Loucy (cell line): ENCODE data around the gene NMBR.

Experiments used
- H2AFZ ChIP-seq: fragments of 200-600 bp; sonication (generic); 2 replicates; pipeline ENCODE4 v1.6.0; 2016; ENCODE audit warnings: antibody characterized with exemption, mild to moderate bottlenecking, low read length, moderate library complexity
- H3F3A ChIP-seq: fragments of 200-600 bp; 2 replicates; pipeline ENCODE4 v1.6.0; 2016; ENCODE audit warnings: antibody characterized with exemption, low read depth, mild to moderate bottlenecking
- H3K27me3 ChIP-seq: fragments of 200-600 bp; sonication (generic); 2 replicates; pipeline ENCODE4 v1.6.1; 2014; ENCODE audit warnings: low read length, mild to moderate bottlenecking; ENCODE audit not compliant: insufficient read depth, poor library complexity, severe bottlenecking
- H3K36me3 ChIP-seq: fragments of 200-600 bp; sonication (generic); 2 replicates; pipeline ENCODE4 v1.6.1; 2016; ENCODE audit warnings: low read length; ENCODE audit not compliant: insufficient read depth
- H3K4me1 ChIP-seq: fragments of 200-600 bp; sonication (generic); 2 replicates; pipeline ENCODE4 v1.5.1; 2014; ENCODE audit warnings: low read length, mild to moderate bottlenecking; ENCODE audit not compliant: insufficient read depth, poor library complexity, severe bottlenecking
- H3K4me2 ChIP-seq: fragments of 200-600 bp; sonication (generic); 2 replicates; pipeline ENCODE4 v1.6.0; 2014; ENCODE audit warnings: antibody characterized with exemption, low read length, low read depth, mild to moderate bottlenecking; ENCODE audit not compliant: poor library complexity, severe bottlenecking
- H3K4me3 ChIP-seq: fragments of 200-600 bp; sonication (generic); 2 replicates; pipeline ENCODE4 v1.5.1; 2014; ENCODE audit warnings: low read length, mild to moderate bottlenecking, mixed read lengths; ENCODE audit not compliant: poor library complexity, severe bottlenecking
- H3K79me2 ChIP-seq: fragments of 200-600 bp; sonication (generic); 2 replicates; pipeline ENCODE4 v1.6.1; 2014; ENCODE audit warnings: low read length; ENCODE audit not compliant: insufficient read depth
- H3K9ac ChIP-seq: fragments of 200-600 bp; sonication (generic); 2 replicates; pipeline ENCODE4 v1.6.0; 2014; ENCODE audit warnings: mild to moderate bottlenecking, low read depth, low read length, moderate library complexity; ENCODE audit not compliant: poor library complexity, severe bottlenecking
- H3K9me2 ChIP-seq: fragments of 200-600 bp; sonication (generic); replicated peaks from 2 replicates; pipeline ENCODE4 v1.6.1; 2016; ENCODE audit warnings: low read depth, low read length, mixed read lengths
- H3K9me3 ChIP-seq: fragments of 200-600 bp; sonication (generic); 2 replicates; pipeline ENCODE4 v1.6.1; 2014; ENCODE audit warnings: mild to moderate bottlenecking, antibody characterized with exemption, low read length, low read depth; ENCODE audit not compliant: insufficient read depth
- H4K20me1 ChIP-seq: fragments of 200-600 bp; sonication (generic); 2 replicates; pipeline ENCODE4 v1.6.0; 2014; ENCODE audit warnings: antibody characterized with exemption, low read length, mild to moderate bottlenecking; ENCODE audit not compliant: insufficient read depth, poor library complexity, severe bottlenecking
- CTCF ChIP-seq: fragments of 200-600 bp; sonication (generic); conservative IDR thresholded peaks from 2 replicates; pipeline ENCODE4 v1.5.1; 2014; ENCODE audit warnings: mild to moderate bottlenecking, antibody characterized with exemption, low read length
- EZH2phosphoT487 ChIP-seq: fragments of 200-600 bp; IDR thresholded peaks from 2 replicates; pipeline ENCODE4 v1.6.1; 2018; ENCODE audit warnings: antibody characterized with exemption, mild to moderate bottlenecking, moderate library complexity, borderline replicate concordance

The NMBR gene

GRCh38 chr6:142075516-142076101 is 71.3 kb downstream of the NMBR start:
- Histone ChIP-seq H3K4me2 (no peak overlapping the region), H3K27me3 (no peaks in the 10 kb centered on the region), H2AFZ (no peak overlapping the region), H3K79me2 (no peaks in the 10 kb centered on the region), H3K4me3 (no peak overlapping the region), H3K4me1 (no peaks in the 10 kb centered on the region), H3K9ac (no peak overlapping the region), H3K9me2 (no peaks in the 10 kb centered on the region), H3K36me3 (no peaks in the 10 kb centered on the region), H3K9me3 (no peaks in the 10 kb centered on the region), H4K20me1 (no peaks in the 10 kb centered on the region), H3F3A (no peaks in the 10 kb centered on the region)
- TF ChIP-seq CTCF (no peak), EZH2phosphoT487 (no peak)

- H3K9me2 ChIP-seq, result no peaks in the 10 kb centered on the region
- no peak overlapping the region for H3K4me2 ChIP-seq
- no peaks in the 10 kb centered on the region for H3K36me3 ChIP-seq
Measured at GRCh38 chr6:142074516-142074915, 72.4 kb downstream of the NMBR start.

GRCh38 chr6:142071981-142072380 is 74.9 kb downstream of the NMBR start:
- H2AFZ ChIP-seq, result no peak overlapping the region
- TF ChIP-seq EZH2phosphoT487, result no peak
- peak; percentile 49 for TF ChIP-seq CTCF

More at GRCh38 chr6:142074516-142074915, 72.4 kb downstream of the NMBR start:
- no peak for TF ChIP-seq EZH2phosphoT487
- no peak for TF ChIP-seq CTCF
- H4K20me1 ChIP-seq, result no peaks in the 10 kb centered on the region
- H2AFZ ChIP-seq, result no peak overlapping the region
- no peaks in the 10 kb centered on the region for H3K9me3 ChIP-seq
- H3K27me3 ChIP-seq, result no peaks in the 10 kb centered on the region
- H3K4me1 ChIP-seq, result no peaks in the 10 kb centered on the region
- H3K79me2 ChIP-seq, result no peaks in the 10 kb centered on the region
- H3K4me3 ChIP-seq, result no peak overlapping the region
- H3F3A ChIP-seq, result no peaks in the 10 kb centered on the region
- no peak overlapping the region for H3K9ac ChIP-seq

More at GRCh38 chr6:142071981-142072380, 74.9 kb downstream of the NMBR start:
- H3F3A ChIP-seq, result no peaks in the 10 kb centered on the region
- H3K36me3 ChIP-seq, result no peaks in the 10 kb centered on the region
- no peaks in the 10 kb centered on the region for H3K27me3 ChIP-seq
- H3K9me3 ChIP-seq, result no peaks in the 10 kb centered on the region
- H3K79me2 ChIP-seq, result no peaks in the 10 kb centered on the region
- H3K4me3 ChIP-seq, result no peak overlapping the region
- no peak overlapping the region for H3K9ac ChIP-seq
- no peaks in the 10 kb centered on the region for H3K4me1 ChIP-seq
- no peaks in the 10 kb centered on the region for H3K9me2 ChIP-seq
- no peaks in the 10 kb centered on the region for H4K20me1 ChIP-seq
- H3K4me2 ChIP-seq, result no peak overlapping the region
